Measurements from ENCODE around the gene MAPK4.

- TF ChIP-seq POLR2AphosphoS5 (IDR thresholded peaks at IDR 0.05; ENCODE audit: insufficient read depth in 1 of 2, low read depth in 1 of 2) = no peak
- TF ChIP-seq CTCF (IDR thresholded peaks at IDR 0.05) = no peak
- TF ChIP-seq POLR2A (IDR thresholded peaks at IDR 0.05) = no peak
Observed at GRCh38 chr18:50610349-50610748, 50.5 kb downstream of the MAPK4 start.
